K562 (cell line): Measurements from ENCODE around the gene ROBO1. TPM values are rescaled to one million over a fixed set of nuclear protein-coding genes. Genes with fewer than 3 reads are reported as not detected.

Experiments
- ATAC-seq: fragments of 200-7000 bp; cut with Tn5 transposase; 3 replicates; pipeline ENCODE4 v1.9.1; 2020; ENCODE audit warnings: moderate library complexity
- BruUV-seq: library from RNA; stranded (reverse); fragments of 400-500 nt; replicated peaks from 2 replicates; lab custom pipeline; 2021; lab: Mats Ljungman, UMichigan
- CTCF ChIA-PET: fragments of 300-600 bp; formaldehyde crosslinking; extraction: SDS; loops from one replicate; lab custom pipeline; 2021; ENCODE audit warnings: low intra/inter-chr PET ratio; lab: Yijun Ruan, JAX
- POLR2A ChIA-PET: fragments of 300-600, 350-650 bp; sonication (Branson Sonifier 250); formaldehyde crosslinking; extraction: SDS; loops from one replicate; lab custom pipeline; 2021; ENCODE audit warnings: antibody characterized with exemption, inconsistent platforms; lab: Yijun Ruan, JAX
- DNase-seq, 4 experiments: peaks; one replicate each; pipeline versions ENCODE4 v3.0.0 to v3.0.0-alpha.2; 2011 to 2018; ENCODE audit warnings: low spot score in 3 of 4, mixed read lengths in 3 of 4; ENCODE audit errors: extremely low read depth in 1 of 4
- FAIRE-seq: peaks from 2 replicates; lab custom pipeline; 2011; peaks lifted over from hg19 to GRCh38; lab: Jason Lieb, UNC
- H2AFZ ChIP-seq: 2 replicates; pipeline ENCODE4 v1.6.0; 2011; ENCODE audit warnings: low read depth, low read length, control low read depth, inconsistent platforms
- H3K27ac ChIP-seq: fragments of 200-600 bp; 3 replicates; pipeline ENCODE4 v1.8.0; 2011; ENCODE audit warnings: low read depth, mild to moderate bottlenecking, control low read depth, inconsistent platforms, low read length, moderate library complexity, mixed read lengths; ENCODE audit errors: extremely low read depth
- H3K27me3 ChIP-seq, 2 experiments: fragments of 300-600 bp in 1 of 2; 2 replicates in 1 of 2; 3 replicates in 1 of 2; pipeline versions ENCODE4 v1.6.0 to v1.8.0; 2011; ENCODE audit warnings: inconsistent platforms in 2 of 2, low read length in 2 of 2, mild to moderate bottlenecking in 1 of 2, mixed read lengths in 1 of 2, moderate library complexity in 1 of 2; ENCODE audit not compliant: control insufficient read depth in 2 of 2, insufficient read depth in 2 of 2
- H3K36me3 ChIP-seq: fragments of 300-600 bp; 3 replicates; pipeline ENCODE4 v1.8.0; 2011; ENCODE audit warnings: mild to moderate bottlenecking, low read length, inconsistent platforms; ENCODE audit not compliant: control insufficient read depth, insufficient read depth
- H3K4me1 ChIP-seq, 2 experiments: fragments of 200-600 bp in 1 of 2; replicated peaks in 1 of 2; 2 replicates in 1 of 2; 3 replicates in 1 of 2; pipeline versions ENCODE4 v1.5.1 to v1.8.0; 2011; ENCODE audit warnings: inconsistent platforms in 2 of 2, low read length in 2 of 2, mild to moderate bottlenecking in 1 of 2, mixed read lengths in 1 of 2, moderate library complexity in 1 of 2; ENCODE audit not compliant: control insufficient read depth in 2 of 2, insufficient read depth in 2 of 2
- H3K4me2 ChIP-seq: 2 replicates; pipeline ENCODE4 v1.6.1; 2011; ENCODE audit warnings: low read length, control low read depth, inconsistent platforms, mixed read lengths; ENCODE audit not compliant: insufficient read depth
- H3K4me3 ChIP-seq: fragments of 200-600 bp; sonication (generic), shearing (Covaris generic); 2 replicates; pipeline ENCODE4 v1.5.1; 2016; ENCODE audit warnings: control low read depth, inconsistent platforms
- H3K79me2 ChIP-seq: fragments of 200-600 bp; 3 replicates; pipeline ENCODE4 v1.8.0; 2011; ENCODE audit warnings: low read length, inconsistent platforms; ENCODE audit not compliant: control insufficient read depth, insufficient read depth
- H3K9ac ChIP-seq, 2 experiments: 2 replicates each; pipeline versions ENCODE4 v1.6.0 to v1.6.1; 2011; ENCODE audit warnings: low read depth in 2 of 2, low read length in 2 of 2, control low read depth in 1 of 2, inconsistent platforms in 1 of 2, mild to moderate bottlenecking in 1 of 2, mixed read lengths in 1 of 2; ENCODE audit not compliant: insufficient read depth in 1 of 2
- H3K9me1 ChIP-seq: one replicate; pipeline ENCODE4 v1.6.0; 2011; ENCODE audit warnings: inconsistent platforms, mild to moderate bottlenecking, low read length, moderate library complexity; ENCODE audit not compliant: control insufficient read depth, insufficient read depth
- H3K9me3 ChIP-seq: replicated peaks from 2 replicates; pipeline ENCODE4 v1.5.1; 2011; ENCODE audit warnings: low read depth, low read length, inconsistent platforms; ENCODE audit not compliant: control insufficient read depth, insufficient read depth
- H4K20me1 ChIP-seq: replicated peaks from 2 replicates; pipeline ENCODE4 v1.6.1; 2011; ENCODE audit warnings: low read length, inconsistent platforms, mixed read lengths; ENCODE audit not compliant: control insufficient read depth, insufficient read depth
- BRD9 ChIP-seq: fragments of 450-650 bp; IDR thresholded peaks from 2 replicates; pipeline ENCODE4 v1.6.1; 2018; ENCODE audit warnings: low read depth; ENCODE audit not compliant: partially characterized antibody
- HNRNPUL1 ChIP-seq: fragments of 200-400 bp; formaldehyde crosslinking; IDR thresholded peaks from 2 replicates; pipeline ENCODE4 v1.6.1; 2017; ENCODE audit warnings: low read length
- JUNB ChIP-seq: fragments of 450-650 bp; formaldehyde crosslinking; conservative IDR thresholded peaks from 2 replicates; pipeline ENCODE4 v1.4.0; 2020; ENCODE audit warnings: mild to moderate bottlenecking
- KLF6 ChIP-seq: fragments of 250-450 bp; sonication (Bioruptor Pico); IDR thresholded peaks from 2 replicates; pipeline ENCODE4 v1.4.0; 2020; ENCODE audit warnings: mild to moderate bottlenecking, moderate library complexity, borderline replicate concordance
- MCM2 ChIP-seq: fragments of 450-650 bp; IDR thresholded peaks from 2 replicates; pipeline ENCODE4 v1.6.1; 2017; ENCODE audit warnings: low read depth, mild to moderate bottlenecking
- RHOXF2B ChIP-seq: fragments of 250-450 bp; sonication (Bioruptor Pico); conservative IDR thresholded peaks from 2 replicates; pipeline ENCODE4 v1.5.1; 2021
- ZNF239 ChIP-seq: fragments of 250-450 bp; sonication (Bioruptor Pico); IDR thresholded peaks from 2 replicates; pipeline ENCODE4 v1.4.0; 2020; ENCODE audit warnings: mild to moderate bottlenecking
- ZNF277 ChIP-seq: fragments of 250-450 bp; sonication (Bioruptor Pico); IDR thresholded peaks from 2 replicates; pipeline ENCODE4 v1.8.0; 2022; ENCODE audit warnings: inconsistent platforms, mild to moderate bottlenecking, moderate library complexity, borderline replicate concordance
- WGBS: fragments of 100-300 bp; shearing (Covaris generic); methylation state at CpG from one replicate; pipeline ENCODE4 v1.1.6; 2016; ENCODE audit warnings: low coverage, mixed read lengths; ENCODE audit not compliant: insufficient coverage; ENCODE audit errors: missing lambda C conversion rate; 5-methylcytosine and 5-hydroxymethylcytosine counted together
- in situ Hi-C: fragments of 300-500 bp; cut with MboI; formaldehyde crosslinking; loops from 4 replicates; pipeline ENCODE4 v1.15.0; 2018; ENCODE audit warnings: inconsistent platforms, mixed read lengths
- intact Hi-C: fragments of 100-400 bp; cut with micrococcal nuclease; formaldehyde crosslinking; loops from 2 replicates; pipeline ENCODE4 v1.14.2; 2022
- polyA plus RNA-seq, 8 experiments: library from polyadenylated mRNA; depleted of rRNA in 4 of 8; stranded (reverse) in 5 of 8; unstranded in 3 of 8; fragments of >200 nt; fragmentation: Nextera tagmentation in 2 of 8; fragmentation: Illumina TruSeq in 1 of 8; extraction: Ambion mirVana in 2 of 8; extraction: Trizol in 1 of 8; gene quantifications; 2 replicates each; pipeline versions ENCODE4 v1.2.1 to v1.2.3, GENCODE V29; 2011 to 2014; ENCODE audit warnings: inconsistent platforms in 1 of 8, missing spikeins in 1 of 8
- total RNA-seq, 7 experiments: library from RNA; depleted of rRNA in 6 of 7; stranded (reverse); fragments of >200 nt in 6 of 7; fragmentation: Illumina TruSeq in 2 of 7; extraction: Trizol in 2 of 7; gene quantifications; 2 replicates each; pipeline versions ENCODE4 v1.2.1 to v1.2.3, GENCODE V29; 2011 to 2021; ENCODE audit warnings: low replicate concordance in 1 of 7

The ROBO1 gene
- total and polyA plus RNA-seq, 9 of the 15 experiments (the other 6 are each of a cell fraction or from before 2014, with no cell fraction given) = 0.01 to 0.53 (median 0.17) TPM; not detected in 5

GRCh38 chr3:79139395-79140068 is 628.3 kb downstream of the ROBO1 start:
- FAIRE-seq = no peak
- in situ Hi-C loops = no loop called here

More at GRCh38 chr3:79139395-79140068, 628.3 kb downstream of the ROBO1 start:
- Histone ChIP-seq H3K4me2 (no peak overlapping the region), H3K9me1 (no peaks in the 10 kb centered on the region), H3K27me3 (no peaks in the 10 kb centered on the region), H3K9ac (no peak overlapping the region), H3K27ac (no peak overlapping the region), H3K9me3 (no peaks in the 10 kb centered on the region), H3K36me3 (no peaks in the 10 kb centered on the region), H3K4me1 (no peaks in the 10 kb centered on the region), H3K4me3 (no peak overlapping the region), H3K79me2 (no peaks in the 10 kb centered on the region), H4K20me1 (no peaks in the 10 kb centered on the region), H2AFZ (no peak overlapping the region)
- ChIA-PET POLR2A (no interaction called here), CTCF (no interaction called here)
- DNase-seq (no peak), ATAC-seq (no peak)
- intact Hi-C loops = no loop called here
- BruUV-seq = no TSS peak
- TF ChIP-seq ZNF277 (CRISPR knock-in tag) (no peak), ZNF239 (CRISPR knock-in tag) (no peak), MCM2 (no peak), BRD9 (no peak), HNRNPUL1 (no peak), KLF6 (no peak), JUNB (CRISPR knock-in tag) (no peak), RHOXF2B (no peak)
- 0% methylated on average over 7 of the region's 7 CpGs for WGBS
